Lung (tissue), 12 donors: ENCODE measurements around the gene PPP1R14B. TPM values are rescaled to one million over a fixed set of nuclear protein-coding genes. Genes with fewer than 3 reads are reported as not detected.

ENCODE experiments used
- ATAC-seq: fragments of 200-7000 bp; cut with Tn5 transposase; one replicate; pipeline ENCODE4 v1.9.1; 2020; ENCODE audit warnings: moderate number of reproducible peaks; ENCODE audit not compliant: insufficient read depth, low FRiP score
- DNase-seq, 3 donors: peaks; one replicate each; pipeline ENCODE4 v3.0.0-alpha.2; 2013 to 2017
- H3K27ac ChIP-seq, 2 donors: one replicate each; pipeline ENCODE4 v1.5.1; 2013; ENCODE audit warnings: mild to moderate bottlenecking in 2 of 2, moderate library complexity in 2 of 2, control low read depth in 1 of 2, inconsistent platforms in 1 of 2, low read depth in 1 of 2, low read length in 1 of 2
- H3K27me3 ChIP-seq, 3 donors: one replicate each; pipeline ENCODE4 v1.5.1; 2013; ENCODE audit warnings: low read length in 2 of 3; ENCODE audit not compliant: control insufficient read depth in 3 of 3, insufficient read depth in 3 of 3
- H3K36me3 ChIP-seq, 4 donors: one replicate each; pipeline ENCODE4 v1.5.1; 2013; ENCODE audit warnings: low read length in 4 of 4, mild to moderate bottlenecking in 1 of 4, moderate library complexity in 1 of 4; ENCODE audit not compliant: control insufficient read depth in 4 of 4, insufficient read depth in 4 of 4
- H3K4me1 ChIP-seq, 5 donors: one replicate each; pipeline ENCODE4 v1.5.1; 2013; ENCODE audit warnings: low read length in 5 of 5, mild to moderate bottlenecking in 2 of 5, moderate library complexity in 1 of 5; ENCODE audit not compliant: control insufficient read depth in 5 of 5, insufficient read depth in 5 of 5
- H3K4me3 ChIP-seq: one replicate; pipeline ENCODE4 v1.5.1; 2013; ENCODE audit warnings: mild to moderate bottlenecking, control low read depth, moderate library complexity
- H3K9ac ChIP-seq, 2 donors: one replicate each; pipeline ENCODE4 v1.5.1; 2013; ENCODE audit warnings: low read length in 2 of 2, control low read depth in 1 of 2; ENCODE audit not compliant: insufficient read depth in 1 of 2
- H3K9me3 ChIP-seq, 4 donors: one replicate each; pipeline ENCODE4 v1.5.1; 2013; ENCODE audit warnings: low read length in 3 of 4, mild to moderate bottlenecking in 1 of 4, moderate library complexity in 1 of 4; ENCODE audit not compliant: control insufficient read depth in 4 of 4, insufficient read depth in 3 of 4
- WGBS, 2 donors: extraction: QIAGEN DNeasy Blood & Tissue Kit; methylation state at CpG; one replicate each; pipeline ENCODE4 v1.1.7; 2013; 5-methylcytosine and 5-hydroxymethylcytosine counted together
- polyA plus RNA-seq, 2 donors: library from polyadenylated mRNA; stranded (reverse); fragments of 200-250 nt; gene quantifications; one replicate each; pipeline ENCODE4 v1.2.1, GENCODE V29; 2013
- total RNA-seq, 2 donors: library from RNA; depleted of rRNA in 1 of 2; stranded (reverse); fragments of >200 nt in 1 of 2; gene quantifications; one replicate each; pipeline ENCODE4 v1.2.1, GENCODE V29; 2014 to 2021
- TF ChIP-seq, protein P1 (sequence below): IDR thresholded peaks from 2 replicates; pipeline ENCODE4 v1.5.1; 2012; ENCODE audit warnings: mild to moderate bottlenecking; ENCODE audit errors: control extremely low read depth, extremely low read depth
- donor health status: control.
- donor health status: control.
- donor health status: Bipolar disorder and iron deficiency.
- donor health status: healthy.
- donor health status: DM: yes; HTN: yes; CAD: no.

PPP1R14B gene
- total and polyA plus RNA-seq, 4 donors, result 28.2 to 241 (median 152) TPM

DNA sequence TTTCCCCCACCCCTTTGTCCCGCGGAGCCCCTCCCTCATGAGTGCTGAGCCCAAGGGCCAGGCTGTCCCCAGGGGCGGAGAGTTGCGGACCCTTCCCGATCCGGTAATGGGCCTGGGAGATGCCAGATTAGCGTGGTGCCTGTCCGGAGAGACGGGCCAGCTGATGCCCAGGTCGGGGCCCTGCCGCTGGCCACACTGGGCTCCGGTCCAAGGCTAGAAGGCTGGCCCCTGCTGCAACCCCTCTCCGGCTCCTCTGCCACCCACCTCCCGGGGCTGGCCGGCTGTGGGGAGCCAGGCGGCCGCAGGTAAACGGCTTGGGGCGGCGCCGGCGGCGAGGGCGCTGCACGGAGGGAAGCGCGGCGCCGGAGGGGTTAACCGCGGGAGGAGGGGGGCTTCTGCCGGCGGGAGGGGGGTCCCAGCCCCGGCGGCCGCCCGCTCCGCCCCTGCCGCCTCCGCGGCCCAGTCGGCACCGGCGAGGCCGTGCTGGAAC lies 44.6 kb upstream of the PPP1R14B start, which contains the start of gene KCNK4:
KCNK4 (plus strand) TSS at position 41 of the 490 bp plus-strand sequence. CDS start 1,717 bp downstream, outside the sequence.
- DNase-seq (no peak), ATAC-seq (no peak)
- H3K4me1 ChIP-seq, result peaks cover 0 to 15% (median 0%) of the 10 kb centered on the region in 5 donors
- H3K27me3 ChIP-seq, result peaks cover 0 to 49% (median 39%) of the 10 kb centered on the region in 3 donors
- H3K9me3 ChIP-seq, result peaks cover 0 to 5% (median 0%) of the 10 kb centered on the region in 4 donors
- H3K9ac ChIP-seq, result no peak within 1 kb of the TSS
- H3K36me3 ChIP-seq, result peaks cover 0 to 3% (median 0%) of the 10 kb centered on the region in 4 donors
- TF ChIP-seq, protein P1, sequence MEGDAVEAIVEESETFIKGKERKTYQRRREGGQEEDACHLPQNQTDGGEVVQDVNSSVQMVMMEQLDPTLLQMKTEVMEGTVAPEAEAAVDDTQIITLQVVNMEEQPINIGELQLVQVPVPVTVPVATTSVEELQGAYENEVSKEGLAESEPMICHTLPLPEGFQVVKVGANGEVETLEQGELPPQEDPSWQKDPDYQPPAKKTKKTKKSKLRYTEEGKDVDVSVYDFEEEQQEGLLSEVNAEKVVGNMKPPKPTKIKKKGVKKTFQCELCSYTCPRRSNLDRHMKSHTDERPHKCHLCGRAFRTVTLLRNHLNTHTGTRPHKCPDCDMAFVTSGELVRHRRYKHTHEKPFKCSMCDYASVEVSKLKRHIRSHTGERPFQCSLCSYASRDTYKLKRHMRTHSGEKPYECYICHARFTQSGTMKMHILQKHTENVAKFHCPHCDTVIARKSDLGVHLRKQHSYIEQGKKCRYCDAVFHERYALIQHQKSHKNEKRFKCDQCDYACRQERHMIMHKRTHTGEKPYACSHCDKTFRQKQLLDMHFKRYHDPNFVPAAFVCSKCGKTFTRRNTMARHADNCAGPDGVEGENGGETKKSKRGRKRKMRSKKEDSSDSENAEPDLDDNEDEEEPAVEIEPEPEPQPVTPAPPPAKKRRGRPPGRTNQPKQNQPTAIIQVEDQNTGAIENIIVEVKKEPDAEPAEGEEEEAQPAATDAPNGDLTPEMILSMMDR, result no peak
- H3K4me3 ChIP-seq, result peak within 1 kb of the TSS; percentile 10
- 3 to 9% methylated on average over 18 to 45 of the region's 45 CpGs for WGBS, 2 donors
- no peak within 1 kb of the TSS for H3K27ac ChIP-seq

GRCh38 chr11:64290352-64291261 lies 43.9 kb upstream of the PPP1R14B start:
- TF ChIP-seq, protein P1, result no peak
- peaks cover 0 to 42% (median 32%) of the 10 kb centered on the region in 3 donors for H3K27me3 ChIP-seq
- no peak overlapping the region for H3K27ac ChIP-seq
- no peak overlapping the region for H3K4me3 ChIP-seq
- peaks cover 0 to 19% (median 0%) of the 10 kb centered on the region in 5 donors for H3K4me1 ChIP-seq
- H3K9ac ChIP-seq, result no peak overlapping the region
- no peak for ATAC-seq
- peaks cover 0 to 5% (median 0%) of the 10 kb centered on the region in 4 donors for H3K9me3 ChIP-seq
- H3K36me3 ChIP-seq, result peaks cover 0 to 3% (median 0%) of the 10 kb centered on the region in 4 donors
- 48 to 56% methylated on average over 10 of the region's 10 CpGs for WGBS, 2 donors
- no peak for DNase-seq

DNA sequence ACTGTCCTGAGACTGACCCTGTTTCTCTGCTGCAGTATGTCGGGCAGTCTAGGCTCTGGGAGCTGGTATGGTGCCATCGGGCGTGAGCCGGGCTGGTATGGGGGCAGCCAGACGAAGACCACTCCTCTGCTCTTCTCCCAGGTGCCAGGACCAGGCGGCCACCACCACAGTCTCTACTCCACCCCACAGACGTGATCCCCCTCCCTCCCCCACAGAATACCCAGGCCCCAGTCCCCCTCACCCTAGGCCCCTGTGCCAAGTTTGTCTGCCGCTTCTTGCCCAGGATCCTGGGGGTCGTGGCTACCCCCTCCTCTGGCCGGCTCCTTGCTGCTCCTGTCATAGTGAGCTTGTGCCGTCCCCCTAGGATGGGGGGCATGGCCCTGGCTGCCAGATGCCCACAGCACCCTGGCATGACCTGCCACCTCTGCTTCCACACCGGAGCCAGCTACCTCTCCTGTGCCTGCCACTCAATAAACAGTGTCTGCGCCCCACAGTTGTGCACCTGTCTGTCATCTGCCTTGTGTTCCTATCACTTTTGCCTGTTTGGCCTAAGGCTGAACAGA lies 42.3 kb upstream of the PPP1R14B start:
- 93 to 98% methylated on average over 13 of the region's 13 CpGs for WGBS, 2 donors
- no peak for DNase-seq
- no peak for ATAC-seq
- H3K9me3 ChIP-seq, result peaks cover 0 to 5% (median 0%) of the 10 kb centered on the region in 4 donors
- H3K4me3 ChIP-seq, result no peak overlapping the region
- H3K27me3 ChIP-seq, result peaks cover 0 to 28% (median 21%) of the 10 kb centered on the region in 3 donors
- H3K36me3 ChIP-seq, result peaks cover 0 to 3% (median 0%) of the 10 kb centered on the region in 4 donors
- H3K27ac ChIP-seq, result no peak overlapping the region
- TF ChIP-seq, protein P1, result no peak
- no peak overlapping the region for H3K9ac ChIP-seq
- H3K4me1 ChIP-seq, result peaks cover 0 to 22% (median 0%) of the 10 kb centered on the region in 5 donors
